ENCODE measurements around the gene TXNRD2. TPM values are rescaled to one million over a fixed set of nuclear protein-coding genes. Genes with fewer than 3 reads are reported as not detected.

Gene TXNRD2
- total RNA-seq, 1 experiment from 2014 or later: 19.7 TPM

DNA sequence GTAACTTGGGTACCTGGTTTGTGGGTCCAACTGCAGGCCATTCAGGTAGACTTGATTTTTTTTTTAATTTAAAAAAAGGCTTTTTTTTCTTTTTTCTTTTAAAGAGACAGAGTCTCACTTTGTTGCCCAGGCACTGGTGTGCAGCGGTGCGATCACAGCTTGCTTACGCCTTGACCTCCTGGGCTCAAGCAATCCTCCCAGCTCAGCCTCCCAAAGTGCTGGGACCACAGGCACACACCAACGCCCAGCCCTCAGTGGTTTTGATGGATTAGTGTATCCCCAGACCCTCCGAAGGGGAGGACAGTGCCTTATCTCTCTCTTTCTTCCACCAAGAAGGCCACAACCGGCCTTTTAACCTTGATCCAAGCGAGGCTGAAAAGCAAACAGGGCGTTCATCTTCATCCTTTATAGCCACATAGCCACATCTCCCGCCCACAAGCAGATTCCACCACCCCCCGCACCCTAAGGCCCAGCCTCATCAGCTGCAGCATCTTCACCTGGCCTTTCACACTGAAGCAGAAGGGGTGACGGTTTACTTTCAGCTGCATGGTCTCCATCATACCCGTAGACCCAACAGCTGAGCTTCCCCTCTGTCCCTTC lies 17.6 kb downstream of the TXNRD2 start:
- H3K9me2 ChIP-seq (ENCODE audit: insufficient read depth): no peaks in the 10 kb centered on the region
- no TSS peak for BruUV-seq (replicated peaks)
- TF ChIP-seq, protein P1, sequence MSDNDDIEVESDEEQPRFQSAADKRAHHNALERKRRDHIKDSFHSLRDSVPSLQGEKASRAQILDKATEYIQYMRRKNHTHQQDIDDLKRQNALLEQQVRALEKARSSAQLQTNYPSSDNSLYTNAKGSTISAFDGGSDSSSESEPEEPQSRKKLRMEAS (IDR thresholded peaks at IDR 0.05): no peak
- TF ChIP-seq EZH2phosphoT487 (IDR thresholded peaks at IDR 0.05; ENCODE audit: borderline replicate concordance) (no peak), POLR2AphosphoS5 (IDR thresholded peaks at IDR 0.05; ENCODE audit: low read depth, low read length) (no peak), EGR1 (IDR thresholded peaks at IDR 0.05; ENCODE audit: low read depth) (no peak), ZNF274 (IDR thresholded peaks at IDR 0.05; ENCODE audit: low read depth, low read length) (no peak), ZFX (IDR thresholded peaks at IDR 0.05) (no peak), EZH2 (IDR thresholded peaks at IDR 0.05) (no peak), SP1 (IDR thresholded peaks at IDR 0.05; ENCODE audit: low read depth) (no peak), CEBPB (IDR thresholded peaks at IDR 0.05; ENCODE audit: low read depth) (no peak), SIN3A (IDR thresholded peaks at IDR 0.05; ENCODE audit: low read depth) (no peak), TCF7L2 (IDR thresholded peaks at IDR 0.05; ENCODE audit: borderline replicate concordance, extremely low read depth, insufficient read depth, insufficient read length) (no peak), POLR2A (IDR thresholded peaks at IDR 0.05; ENCODE audit: borderline replicate concordance, extremely low read depth, insufficient read depth, insufficient read length) (no peak)
- TF ChIP-seq, protein P2, sequence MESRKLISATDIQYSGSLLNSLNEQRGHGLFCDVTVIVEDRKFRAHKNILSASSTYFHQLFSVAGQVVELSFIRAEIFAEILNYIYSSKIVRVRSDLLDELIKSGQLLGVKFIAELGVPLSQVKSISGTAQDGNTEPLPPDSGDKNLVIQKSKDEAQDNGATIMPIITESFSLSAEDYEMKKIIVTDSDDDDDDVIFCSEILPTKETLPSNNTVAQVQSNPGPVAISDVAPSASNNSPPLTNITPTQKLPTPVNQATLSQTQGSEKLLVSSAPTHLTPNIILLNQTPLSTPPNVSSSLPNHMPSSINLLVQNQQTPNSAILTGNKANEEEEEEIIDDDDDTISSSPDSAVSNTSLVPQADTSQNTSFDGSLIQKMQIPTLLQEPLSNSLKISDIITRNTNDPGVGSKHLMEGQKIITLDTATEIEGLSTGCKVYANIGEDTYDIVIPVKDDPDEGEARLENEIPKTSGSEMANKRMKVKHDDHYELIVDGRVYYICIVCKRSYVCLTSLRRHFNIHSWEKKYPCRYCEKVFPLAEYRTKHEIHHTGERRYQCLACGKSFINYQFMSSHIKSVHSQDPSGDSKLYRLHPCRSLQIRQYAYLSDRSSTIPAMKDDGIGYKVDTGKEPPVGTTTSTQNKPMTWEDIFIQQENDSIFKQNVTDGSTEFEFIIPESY (IDR thresholded peaks at IDR 0.05; ENCODE audit: extremely low read depth, insufficient replicate concordance, low read length): no peak
- TF ChIP-seq, protein P3, sequence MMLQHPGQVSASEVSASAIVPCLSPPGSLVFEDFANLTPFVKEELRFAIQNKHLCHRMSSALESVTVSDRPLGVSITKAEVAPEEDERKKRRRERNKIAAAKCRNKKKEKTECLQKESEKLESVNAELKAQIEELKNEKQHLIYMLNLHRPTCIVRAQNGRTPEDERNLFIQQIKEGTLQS (IDR thresholded peaks at IDR 0.05): no peak
- ChIA-PET RAD21 (ENCODE audit: low non-redundant PET in 1 of 2, low total read pairs in 2 of 2, uncharacterized antibody in 2 of 2, unreplicated experiment in 2 of 2) (no interaction called here), POLR2A (no interaction called here), CTCF (no interaction called here)
- H3K9ac ChIP-seq (ENCODE audit: low read length): no peak overlapping the region
- H3K4me2 ChIP-seq (ENCODE audit: low read length): no peak overlapping the region
- no peak for ATAC-seq
- H3K4me3 ChIP-seq (replicated peaks in 1 of 2; ENCODE audit: low read depth in 1 of 2, low read length in 2 of 2): no peak overlapping the region
- no peaks in the 10 kb centered on the region for H4K20me1 ChIP-seq (ENCODE audit: insufficient read depth)
- no peaks in the 10 kb centered on the region for H3K27me3 ChIP-seq (ENCODE audit: insufficient read depth, low read length)
- no peaks in the 10 kb centered on the region for H3K9me3 ChIP-seq (ENCODE audit: control insufficient read depth in 1 of 2, insufficient read depth in 1 of 2, low read depth in 1 of 2, low read length in 2 of 2)
- intact Hi-C loops (cut with micrococcal nuclease): no loop called here
- H2AFZ ChIP-seq (ENCODE audit: low read depth, low read length, poor library complexity, severe bottlenecking): no peak overlapping the region
- H3K79me2 ChIP-seq (ENCODE audit: insufficient read depth, low read length): no peaks in the 10 kb centered on the region
- H3K4me1 ChIP-seq (ENCODE audit: control insufficient read depth in 1 of 2, insufficient read depth in 2 of 2, low read length in 2 of 2): no peaks in the 10 kb centered on the region
- no peak for DNase-seq (ENCODE audit: low read depth, low spot score)
- H3K36me3 ChIP-seq (ENCODE audit: control insufficient read depth in 1 of 2, insufficient read depth in 2 of 2, low read length in 2 of 2): no peaks in the 10 kb centered on the region
- no peak overlapping the region for H3K27ac ChIP-seq (ENCODE audit: low read depth, low read length)

Measured in HCT116 (cell line).